ENCODE results near the gene DNPH1. TPM values are rescaled to one million over a fixed set of nuclear protein-coding genes. Genes with fewer than 3 reads are reported as not detected.

DNPH1 gene
- polyA plus RNA-seq, 3 donors: 95.0 to 136 (median 107) TPM

DNA sequence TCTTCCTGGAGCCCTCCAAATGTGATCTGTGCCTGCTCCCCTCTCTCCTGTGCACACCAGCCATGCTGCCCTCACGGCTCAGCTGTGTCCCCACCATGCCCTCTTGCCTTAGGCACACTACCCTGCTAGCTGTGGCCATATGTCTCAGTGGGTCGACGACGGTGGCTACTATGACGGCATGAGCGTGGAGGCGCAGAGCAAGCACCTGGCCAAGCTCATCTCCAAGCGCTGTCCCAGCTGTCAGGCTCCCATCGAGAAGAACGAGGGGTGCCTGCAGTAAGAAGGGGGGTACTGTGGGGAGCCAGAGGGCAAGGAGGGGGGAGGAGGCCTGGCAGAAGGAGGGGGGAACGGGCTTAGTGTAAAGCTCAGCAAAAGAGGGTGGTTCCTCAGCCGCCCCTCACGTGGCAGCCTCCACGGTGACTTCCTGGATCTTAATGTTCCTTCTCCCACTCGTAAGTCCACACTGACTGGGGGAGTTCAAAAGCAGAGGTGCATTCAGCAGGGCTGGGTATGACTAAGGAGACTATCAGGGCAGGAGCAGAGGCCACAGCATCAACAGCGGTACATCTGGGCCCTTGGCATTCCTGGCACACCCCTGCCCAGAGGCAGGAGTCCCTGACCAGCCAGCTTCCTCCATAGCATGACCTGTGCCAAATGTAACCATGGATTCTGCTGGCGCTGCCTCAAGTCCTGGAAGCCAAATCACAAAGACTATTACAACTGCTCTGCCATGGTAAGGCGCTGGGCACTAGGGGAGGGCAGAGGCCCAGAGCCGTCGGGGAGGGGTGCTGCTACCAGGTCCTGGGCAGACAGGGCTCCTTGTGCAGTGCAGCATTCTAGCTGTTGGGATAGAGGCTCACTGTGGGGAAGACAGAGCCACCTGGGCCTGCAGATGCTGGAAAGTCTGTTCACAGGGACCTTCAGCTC lies 8.0 kb downstream of the DNPH1 start:
- no peak overlapping the region for H3K27ac ChIP-seq (ENCODE audit: low read depth, low read length)
- WGBS, 3 donors: 77 to 81% (median 81%) methylated on average over 20 of the region's 20 CpGs

DNA sequence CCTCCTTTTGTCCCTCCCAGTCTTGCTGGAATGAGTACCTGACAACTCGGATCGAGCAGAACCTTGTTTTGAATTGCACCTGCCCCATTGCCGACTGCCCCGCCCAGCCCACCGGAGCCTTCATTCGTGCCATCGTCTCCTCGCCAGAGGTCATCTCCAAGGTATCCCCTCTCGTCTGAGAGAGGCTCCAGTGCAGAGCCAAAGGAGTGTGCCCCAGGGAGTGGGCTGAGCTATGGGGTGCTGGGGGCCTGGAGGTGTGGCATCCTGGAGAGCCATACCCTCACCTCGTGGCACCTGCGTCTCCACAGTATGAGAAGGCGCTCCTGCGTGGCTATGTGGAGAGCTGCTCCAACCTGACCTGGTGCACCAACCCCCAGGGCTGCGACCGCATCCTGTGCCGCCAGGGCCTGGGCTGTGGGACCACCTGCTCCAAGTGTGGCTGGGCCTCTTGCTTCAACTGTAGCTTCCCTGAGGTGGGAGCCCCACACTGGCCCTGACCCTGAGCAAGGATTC lies 8.8 kb downstream of the DNPH1 start:
- no peak overlapping the region for H3K27ac ChIP-seq (ENCODE audit: low read depth, low read length)
- WGBS, 3 donors: 88 to 93% (median 91%) methylated on average over 16 of the region's 16 CpGs

DNA sequence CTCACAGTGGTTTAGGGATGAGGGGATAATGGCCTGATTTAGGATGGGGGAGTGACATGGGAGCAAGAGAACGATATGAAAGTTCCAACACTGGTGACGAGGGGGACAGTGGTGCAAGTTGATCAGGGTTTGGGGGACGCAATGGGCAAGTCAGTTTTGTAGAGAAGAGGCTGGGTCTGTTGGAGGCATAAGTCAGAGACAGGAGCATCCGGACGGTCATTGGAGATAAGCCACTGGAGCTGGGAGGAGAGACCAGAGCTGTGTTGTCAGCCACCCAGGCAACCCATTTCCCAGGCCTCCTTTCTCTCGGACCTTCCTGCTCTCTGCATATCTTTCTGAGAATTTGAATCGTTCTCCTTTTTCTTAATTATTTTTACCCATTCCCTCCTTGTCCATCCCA lies 9.5 kb downstream of the DNPH1 start:
- no peak overlapping the region for H3K27ac ChIP-seq (ENCODE audit: low read depth, low read length)

DNA sequence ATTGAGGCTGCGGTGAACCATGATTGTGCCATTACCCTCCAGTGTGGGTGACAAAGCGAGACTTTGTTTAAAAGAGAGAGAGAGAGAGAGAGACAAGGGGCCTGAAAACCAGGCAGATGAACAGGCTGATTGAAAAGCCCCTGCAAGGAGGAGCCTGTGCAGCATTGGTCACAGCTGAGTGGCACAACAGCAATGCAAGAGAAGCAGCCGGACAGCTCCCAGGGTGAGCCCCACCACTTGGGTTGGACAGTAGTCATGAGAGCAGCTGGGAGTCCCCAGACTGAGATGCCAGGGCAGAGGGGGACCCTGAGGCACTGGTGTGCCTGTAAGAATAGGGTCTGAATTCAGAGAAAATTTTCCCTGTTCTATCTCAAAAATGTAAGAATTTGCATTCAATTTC lies 10.2 kb downstream of the DNPH1 start:
- 93 to 96% (median 93%) methylated on average over 3 of the region's 3 CpGs for whole genome bisulfite sequencing, 3 donors
- H3K27ac ChIP-seq (ENCODE audit: low read depth, low read length): no peak overlapping the region

More for the DNA sequence above, 9.5 kb downstream of the DNPH1 start:
- WGBS, 3 donors: 80 to 96% (median 92%) methylated on average over 7 of the region's 7 CpGs

DNA sequence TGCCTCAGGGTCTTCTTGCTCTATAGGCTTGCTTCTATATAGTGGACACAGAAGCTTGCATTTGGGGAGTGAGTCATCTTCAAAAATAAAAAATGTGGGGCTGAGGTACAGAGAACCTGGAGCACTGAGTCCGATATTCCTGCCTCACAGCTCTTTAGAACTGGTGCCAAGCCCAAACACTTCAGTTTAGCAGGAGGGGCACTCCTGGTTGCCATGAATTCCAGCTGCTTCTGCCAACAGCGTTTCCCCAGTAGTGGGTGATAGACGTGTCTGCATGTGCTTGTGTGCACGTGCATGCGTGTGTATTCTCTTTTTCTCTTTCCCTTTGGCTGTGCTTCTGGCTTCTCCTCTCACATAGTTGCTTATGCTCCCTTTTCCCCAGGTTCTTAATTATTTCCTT lies 11.9 kb downstream of the DNPH1 start:
- WGBS, 3 donors: 82 to 91% (median 87%) methylated on average over 5 of the region's 5 CpGs
- H3K27ac ChIP-seq (ENCODE audit: low read depth, low read length): no peak overlapping the region

DNA sequence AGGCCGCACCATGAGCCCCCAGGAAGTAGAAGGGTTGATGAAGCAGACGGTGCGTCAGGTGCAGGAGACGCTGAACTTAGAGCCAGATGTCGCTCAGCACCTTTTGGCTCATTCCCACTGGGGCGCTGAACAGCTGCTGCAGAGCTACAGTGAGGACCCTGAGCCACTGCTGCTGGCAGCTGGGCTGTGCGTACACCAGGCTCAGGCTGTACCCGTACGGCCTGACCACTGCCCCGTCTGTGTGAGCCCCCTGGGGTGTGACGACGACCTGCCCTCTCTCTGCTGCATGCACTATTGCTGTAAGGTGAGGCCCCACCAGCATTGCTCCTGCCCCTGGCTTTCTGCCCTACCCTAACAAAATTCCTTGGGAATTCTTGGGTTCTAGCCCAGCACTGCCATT lies 13.1 kb downstream of the DNPH1 start:
- 90 to 93% (median 92%) methylated on average over 12 of the region's 12 CpGs for WGBS, 3 donors
- no peak overlapping the region for H3K27ac ChIP-seq (ENCODE audit: low read depth, low read length)

DNA sequence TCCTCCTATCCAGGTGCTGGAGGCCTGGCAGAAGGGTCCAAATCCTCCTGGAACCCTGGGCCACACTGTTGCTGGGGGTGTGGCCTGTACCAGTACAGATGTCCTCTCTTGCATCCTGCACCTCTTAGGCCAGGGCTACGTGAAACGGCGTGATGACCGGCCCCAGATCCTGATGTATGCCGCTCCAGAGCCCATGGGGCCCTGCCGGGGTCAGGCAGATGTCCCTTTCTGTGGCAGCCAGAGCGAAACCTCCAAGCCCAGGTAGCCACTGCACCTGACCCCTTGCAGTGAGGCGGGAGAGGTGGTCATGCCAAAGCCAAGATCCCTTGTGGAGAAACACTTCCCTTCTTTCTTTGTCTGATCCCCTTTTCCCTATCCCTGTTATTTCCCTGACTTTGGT lies 14.2 kb downstream of the DNPH1 start:
- H3K27ac ChIP-seq (ENCODE audit: low read depth, low read length): no peak overlapping the region

DNA sequence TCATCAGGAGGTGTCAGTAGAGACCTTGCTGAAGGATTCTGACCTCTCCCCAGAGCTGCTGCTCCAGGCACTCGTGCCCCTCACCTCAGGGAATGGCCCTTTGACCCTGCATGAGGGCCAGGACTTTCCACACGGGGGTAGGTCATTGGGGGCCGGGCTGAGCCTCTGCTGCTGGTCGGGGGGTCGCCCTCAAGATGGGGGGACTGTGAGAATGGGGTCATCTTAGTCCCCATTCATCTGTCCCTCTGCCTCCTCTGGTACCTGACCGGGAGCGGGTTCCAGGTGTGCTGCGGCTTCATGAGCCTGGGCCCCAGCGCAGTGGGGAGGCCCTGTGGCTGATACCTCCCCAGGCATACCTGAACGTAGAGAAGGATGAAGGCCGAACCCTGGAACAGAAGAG lies 15.8 kb downstream of the DNPH1 start:
- H3K27ac ChIP-seq (ENCODE audit: low read depth, low read length): no peak overlapping the region
- WGBS, 3 donors: 88 to 92% (median 90%) methylated on average over 11 of the region's 11 CpGs

More for the DNA sequence above, 14.2 kb downstream of the DNPH1 start:
- WGBS, 3 donors: 95 to 97% (median 97%) methylated on average over 8 of the region's 8 CpGs

DNA sequence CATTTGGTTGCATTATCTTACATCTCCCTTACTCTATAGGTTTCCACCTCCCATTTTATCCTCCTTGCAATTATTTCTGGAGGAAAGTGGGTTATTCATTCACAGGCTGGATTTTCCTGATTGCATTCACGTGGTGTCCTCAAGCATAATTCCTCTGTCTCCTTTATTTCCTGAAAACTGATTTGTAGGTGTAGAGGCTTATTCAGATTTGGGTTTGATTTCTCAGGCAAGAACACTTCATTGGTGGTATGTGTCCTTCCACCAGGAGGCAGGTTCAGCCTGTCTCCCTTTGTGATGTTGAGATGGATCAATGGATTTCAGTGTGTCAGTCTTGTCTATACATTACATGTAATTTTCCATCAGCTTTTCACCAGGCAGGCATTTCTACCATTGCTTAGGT lies 17.3 kb downstream of the DNPH1 start:
- 67 to 88% (median 67%) methylated on average over 1 of the region's 1 CpG for WGBS, 3 donors
- H3K27ac ChIP-seq (ENCODE audit: low read depth, low read length): no peak overlapping the region

DNA sequence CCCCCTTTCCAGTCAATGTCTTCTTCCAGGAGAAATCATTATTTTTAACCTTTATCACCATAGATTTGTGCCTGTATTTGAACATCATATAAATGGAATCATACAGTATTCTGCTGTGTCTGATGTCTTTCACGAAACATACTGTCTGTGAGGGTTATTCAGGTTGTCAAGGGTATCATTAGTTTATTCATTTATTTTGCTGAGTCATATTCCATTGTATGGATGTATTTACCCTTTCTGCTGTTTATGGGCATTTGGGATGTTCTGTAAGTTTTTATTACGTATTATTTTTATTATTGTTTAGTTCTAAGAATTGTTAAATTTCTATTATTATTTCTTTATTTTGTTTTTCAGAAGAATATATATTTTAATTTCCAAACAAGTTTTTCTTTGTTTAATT lies 22.0 kb downstream of the DNPH1 start:
- 93 to 98% (median 94%) methylated on average over 2 of the region's 2 CpGs for WGBS, 3 donors
- no peak overlapping the region for H3K27ac ChIP-seq (ENCODE audit: low read depth, low read length)

DNA sequence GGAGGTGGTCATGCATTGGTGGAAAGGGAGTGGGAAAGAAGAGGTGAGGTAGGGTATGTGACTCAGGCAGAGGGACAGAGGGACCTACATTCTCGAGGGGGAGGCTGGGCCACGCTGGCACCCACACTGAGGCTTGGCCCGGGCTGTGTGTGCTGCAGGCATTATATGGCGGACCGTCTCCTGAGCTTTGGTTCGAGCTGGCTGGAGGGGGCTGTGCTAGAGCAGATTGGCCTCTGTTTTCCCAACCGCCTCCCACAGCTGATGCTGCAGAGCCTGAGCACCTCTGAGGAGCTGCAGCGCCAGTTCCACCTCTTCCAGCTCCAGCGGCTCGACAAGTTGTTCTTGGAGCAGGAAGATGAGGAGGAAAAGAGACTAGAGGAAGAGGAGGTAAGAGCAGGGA lies 23.4 kb downstream of the DNPH1 start:
- WGBS, 3 donors: 94 to 96% (median 96%) methylated on average over 10 of the region's 10 CpGs
- no peak overlapping the region for H3K27ac ChIP-seq (ENCODE audit: low read depth, low read length)

DNA sequence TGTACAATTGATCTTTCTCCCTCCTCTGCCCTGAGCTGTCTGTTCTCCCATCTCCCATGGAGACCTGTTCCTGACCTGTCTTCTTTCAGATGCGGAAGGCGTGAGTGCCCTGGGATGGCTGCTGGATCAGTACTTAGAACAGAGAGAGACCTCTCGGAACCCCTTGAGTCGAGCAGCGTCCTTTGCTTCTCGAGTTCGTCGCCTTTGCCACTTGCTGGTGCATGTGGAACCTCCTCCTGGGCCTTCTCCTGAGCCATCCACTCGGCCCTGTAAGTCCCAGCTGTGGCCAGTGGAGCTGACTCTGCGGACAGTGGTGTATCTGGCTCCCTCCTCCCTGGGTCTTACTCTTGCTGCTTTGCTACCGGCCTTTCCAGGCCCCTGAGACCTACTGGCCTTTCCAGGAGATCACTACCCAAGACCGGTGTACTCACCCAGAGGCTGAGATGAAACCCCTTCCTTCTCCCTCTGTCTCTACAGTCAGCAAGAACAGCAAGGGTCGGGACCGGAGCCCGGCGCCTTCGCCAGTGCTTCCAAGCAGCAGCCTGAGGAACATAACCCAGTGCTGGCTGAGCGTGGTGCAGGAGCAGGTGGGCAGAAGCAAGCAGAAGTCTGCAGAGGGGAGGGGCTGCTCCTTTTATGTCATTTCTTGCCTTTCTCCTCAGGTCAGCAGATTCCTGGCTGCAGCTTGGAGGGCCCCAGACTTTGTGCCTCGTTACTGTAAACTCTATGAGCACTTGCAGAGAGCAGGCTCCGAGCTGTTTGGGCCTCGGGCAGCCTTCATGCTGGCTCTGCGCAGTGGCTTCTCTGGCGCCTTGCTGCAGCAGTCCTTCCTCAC lies 24.8 kb downstream of the DNPH1 start:
- no peak overlapping the region for H3K27ac ChIP-seq (ENCODE audit: low read depth, low read length)
- WGBS, 3 donors: 95% methylated on average over 23 of the region's 23 CpGs

DNA sequence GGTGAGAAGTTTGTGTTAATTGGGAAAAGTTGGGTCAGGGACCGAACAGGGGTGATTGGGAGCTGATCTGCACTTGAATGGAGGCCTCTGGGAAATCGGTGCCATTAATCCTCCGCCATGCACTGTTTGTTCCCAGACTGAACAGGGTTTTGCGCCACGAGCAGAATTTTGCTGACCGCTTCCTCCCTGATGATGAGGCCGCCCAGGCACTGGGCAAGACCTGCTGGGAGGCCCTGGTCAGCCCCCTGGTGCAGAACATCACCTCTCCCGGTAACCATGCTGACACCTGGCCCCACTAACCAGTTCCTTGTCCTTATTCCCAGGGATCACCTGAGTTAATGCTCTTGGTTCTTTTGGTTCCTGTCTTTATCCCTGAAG lies 25.6 kb downstream of the DNPH1 start:
- H3K27ac ChIP-seq (ENCODE audit: low read depth, low read length): no peak overlapping the region
- 90 to 95% (median 94%) methylated on average over 8 of the region's 8 CpGs for WGBS, 3 donors

DNA sequence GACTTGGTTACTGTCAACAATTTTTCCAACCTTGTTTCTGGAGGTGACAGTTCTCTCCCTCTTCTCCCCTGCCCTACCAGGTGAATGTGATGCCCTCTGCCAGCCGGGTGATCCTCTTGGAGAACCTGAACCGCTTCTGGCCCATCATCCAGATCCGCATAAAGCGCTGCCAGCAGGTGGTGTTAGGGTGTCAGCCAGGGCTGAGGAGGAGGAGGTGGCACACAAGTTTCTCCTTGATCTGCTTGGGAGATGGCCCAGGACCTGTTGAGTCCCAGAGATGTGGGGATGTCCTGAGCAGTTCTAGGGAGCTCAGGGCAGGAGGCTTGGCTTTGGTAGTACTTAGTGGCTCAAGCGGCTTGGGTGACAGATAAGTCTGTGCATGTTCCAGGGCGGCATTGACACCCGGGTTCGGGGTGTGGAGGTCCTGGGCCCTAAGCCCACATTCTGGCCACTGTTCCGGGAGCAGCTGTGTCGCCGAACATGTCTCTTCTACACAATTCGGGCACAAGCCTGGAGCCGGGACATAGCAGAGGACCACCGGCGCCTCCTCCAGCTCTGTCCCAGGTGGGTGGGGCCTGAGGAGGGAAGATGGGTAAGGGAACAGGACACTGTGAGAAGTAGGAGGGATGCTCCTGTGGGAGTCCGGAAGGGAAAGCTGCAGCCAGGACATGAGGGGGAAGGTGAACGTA lies 26.1 kb downstream of the DNPH1 start:
- WGBS, 3 donors: 87 to 93% (median 93%) methylated on average over 17 of the region's 17 CpGs
- H3K27ac ChIP-seq (ENCODE audit: low read depth, low read length): no peak overlapping the region

DNA sequence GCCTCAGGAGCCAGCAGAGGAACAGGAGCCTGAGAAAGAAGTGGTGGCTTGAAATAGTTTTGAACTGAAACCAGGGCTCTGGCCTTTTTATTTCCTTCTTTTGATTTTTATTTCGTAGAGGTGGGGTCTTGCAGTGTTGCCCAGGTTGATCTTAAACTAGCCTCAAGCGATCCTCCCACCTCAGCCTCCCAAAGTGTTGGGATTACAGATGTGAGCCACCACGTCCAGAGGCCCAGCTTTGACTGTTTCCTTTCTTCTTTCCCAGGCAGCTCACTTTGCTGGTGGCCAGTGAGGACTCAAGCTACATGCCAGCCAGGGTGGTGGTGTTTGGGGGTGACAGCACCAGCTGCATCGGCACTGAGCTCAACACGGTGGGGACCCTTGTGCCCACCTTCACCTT lies 26.8 kb downstream of the DNPH1 start:
- 88 to 90% (median 89%) methylated on average over 5 of the region's 5 CpGs for WGBS, 3 donors
- H3K27ac ChIP-seq (ENCODE audit: low read depth, low read length): no peak overlapping the region

DNA sequence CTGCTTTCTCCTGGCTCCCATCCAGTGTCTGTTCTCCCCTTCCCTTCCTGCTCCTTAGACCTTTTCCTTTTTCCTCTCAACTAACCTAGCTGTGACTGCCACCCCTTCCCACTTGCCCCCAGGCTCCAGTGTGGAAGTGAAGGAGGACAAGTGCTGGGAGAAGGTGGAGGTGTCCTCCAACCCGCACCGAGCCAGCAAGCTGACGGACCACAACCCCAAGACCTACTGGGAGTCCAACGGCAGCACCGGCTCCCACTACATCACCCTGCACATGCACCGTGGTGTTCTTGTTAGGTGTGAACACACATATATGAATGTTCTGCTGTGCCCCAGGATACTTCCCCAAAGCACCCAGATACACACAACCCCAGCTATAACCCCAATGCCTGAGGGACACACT lies 28.7 kb downstream of the DNPH1 start:
- 91 to 95% (median 92%) methylated on average over 6 of the region's 6 CpGs for WGBS, 3 donors

DNA sequence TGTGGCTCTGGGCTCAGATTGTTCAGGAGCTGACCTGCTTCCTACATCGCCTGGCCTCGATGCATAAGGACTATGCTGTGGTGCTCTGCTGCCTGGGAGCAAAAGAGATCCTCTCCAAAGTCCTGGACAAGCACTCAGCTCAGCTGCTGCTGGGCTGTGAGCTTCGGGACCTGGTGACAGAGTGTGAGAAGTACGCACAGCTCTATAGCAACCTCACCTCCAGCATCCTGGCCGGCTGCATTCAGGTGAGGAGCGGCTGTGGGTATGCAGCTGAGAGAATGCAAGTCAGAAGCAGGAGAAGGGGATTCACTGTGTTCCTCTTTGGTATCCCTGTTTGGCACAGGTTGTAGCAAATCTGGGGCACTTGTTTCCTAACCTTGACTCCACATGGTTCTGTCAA lies 29.4 kb downstream of the DNPH1 start:
- H3K27ac ChIP-seq (ENCODE audit: low read depth, low read length): no peak overlapping the region
- 90 to 93% (median 92%) methylated on average over 6 of the region's 6 CpGs for WGBS, 3 donors

More for the DNA sequence above, 28.7 kb downstream of the DNPH1 start:
- H3K27ac ChIP-seq (ENCODE audit: low read depth, low read length): no peak overlapping the region

DNA sequence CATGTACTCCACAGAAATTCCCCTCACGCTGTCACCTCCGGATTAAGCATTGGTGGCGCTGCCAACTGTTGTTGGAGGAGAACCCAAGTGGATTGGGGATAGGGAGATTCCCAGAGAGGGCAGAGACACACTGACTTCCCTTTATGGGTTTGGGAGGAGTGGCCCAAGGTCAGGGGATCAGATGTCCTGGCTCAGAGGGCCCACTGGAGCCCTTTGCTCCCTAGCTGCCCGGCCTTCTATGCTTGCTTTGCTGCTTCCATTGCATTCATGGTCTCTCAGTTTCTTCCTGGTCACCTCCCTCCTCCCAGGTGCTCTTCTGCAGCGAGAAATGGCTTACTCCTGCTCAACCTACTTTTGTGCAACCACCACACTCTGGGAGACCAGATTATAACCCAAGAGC lies 32.9 kb downstream of the DNPH1 start:
- no peak overlapping the region for H3K27ac ChIP-seq (ENCODE audit: low read depth, low read length)
- 89 to 91% (median 90%) methylated on average over 5 of the region's 5 CpGs for WGBS, 3 donors

DNA sequence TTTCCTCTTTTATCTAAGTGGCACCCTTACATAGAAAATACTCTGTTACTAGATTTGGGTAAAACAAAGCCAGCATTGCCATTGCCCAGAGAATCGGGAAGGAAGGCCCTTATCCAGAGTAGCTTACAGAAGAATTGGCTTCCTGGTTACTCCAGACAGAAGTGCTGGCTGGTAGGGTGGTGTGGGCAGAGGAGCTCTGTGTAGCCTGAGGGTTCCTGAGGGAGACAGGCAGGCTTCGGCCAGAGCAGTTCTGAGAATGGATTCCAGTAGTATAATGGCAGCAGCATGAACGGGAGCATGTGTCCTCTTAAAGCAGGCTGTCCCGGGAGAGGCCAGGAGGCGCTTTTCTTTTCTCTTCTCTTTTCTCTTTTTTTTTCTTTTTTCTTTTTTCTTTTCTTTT lies 35.4 kb downstream of the DNPH1 start:
- H3K27ac ChIP-seq (ENCODE audit: low read depth, low read length): no peak overlapping the region
- WGBS, 3 donors: 89 to 93% (median 92%) methylated on average over 5 of the region's 5 CpGs

All from adipose tissue (tissue), 3 donors.